ENCODE results near the gene CTSE. TPM values are rescaled to one million over a fixed set of nuclear protein-coding genes. Genes with fewer than 3 reads are reported as not detected.

CTSE gene
- total and polyA plus RNA-seq, 2 of the 13 experiments (the other 11 are each of a cell fraction or from before 2014, with no cell fraction given) = 0.50 to 0.69 TPM

- no peaks in the 10 kb centered on the region for H3K36me3 ChIP-seq (replicated peaks in 1 of 2; ENCODE audit: control insufficient read depth in 1 of 2, insufficient read depth in 2 of 2, low read length in 2 of 2)
- no peaks in the 10 kb centered on the region for H3K9me3 ChIP-seq (ENCODE audit: low read length)
- WGBS (ENCODE audit: low lambda C conversion rate) = 0% methylated on average over 2 of the region's 4 CpGs
- no peak overlapping the region for H2AFZ ChIP-seq (ENCODE audit: low read length)
- no peak overlapping the region for H3K4me3 ChIP-seq (replicated peaks in 1 of 3; ENCODE audit: insufficient read depth in 1 of 3, low read depth in 2 of 3, low read length in 3 of 3)
- no peaks in the 10 kb centered on the region for H4K20me1 ChIP-seq (ENCODE audit: insufficient read depth, low read length)
- H3K27me3 ChIP-seq (ENCODE audit: control insufficient read depth in 1 of 2, insufficient read depth in 2 of 2, low read length in 2 of 2) = peaks cover 0 to 8% of the 10 kb centered on the region in 2 experiments; a peak in 3 of 5 replicates
- intact Hi-C loops (cut with micrococcal nuclease; ENCODE audit: unreplicated experiment) (no loop called here), in situ Hi-C loops (cut with HindIII; ENCODE audit: extremely low pct_ligation_motif_present, low pct_unique_long_range_greater_than_20kb) (no loop called here)
- ATAC-seq (no peak), DNase-seq (ENCODE audit: low spot score) (no peak), FAIRE-seq (no peak)
- H3K4me1 ChIP-seq (ENCODE audit: insufficient read depth, low read length) = peaks cover 11% of the 10 kb centered on the region
- no peak overlapping the region for H3K9ac ChIP-seq (ENCODE audit: insufficient read depth, low read depth, low read length)
- H3K79me2 ChIP-seq (ENCODE audit: insufficient read depth, low read length) = no peaks in the 10 kb centered on the region
- no TSS peak for BruUV-seq (replicated peaks)
- no peak overlapping the region for H3K27ac ChIP-seq (ENCODE audit: extremely low read length, insufficient read depth, low read length)
- no peak overlapping the region for H3K4me2 ChIP-seq (ENCODE audit: low read depth, low read length)
- POLR2A ChIA-PET = no interaction called here
- CTCF ChIA-PET (ENCODE audit: low intra/inter-chr PET ratio, low total read pairs) = no interaction called here
- TF ChIP-seq, protein P1, sequence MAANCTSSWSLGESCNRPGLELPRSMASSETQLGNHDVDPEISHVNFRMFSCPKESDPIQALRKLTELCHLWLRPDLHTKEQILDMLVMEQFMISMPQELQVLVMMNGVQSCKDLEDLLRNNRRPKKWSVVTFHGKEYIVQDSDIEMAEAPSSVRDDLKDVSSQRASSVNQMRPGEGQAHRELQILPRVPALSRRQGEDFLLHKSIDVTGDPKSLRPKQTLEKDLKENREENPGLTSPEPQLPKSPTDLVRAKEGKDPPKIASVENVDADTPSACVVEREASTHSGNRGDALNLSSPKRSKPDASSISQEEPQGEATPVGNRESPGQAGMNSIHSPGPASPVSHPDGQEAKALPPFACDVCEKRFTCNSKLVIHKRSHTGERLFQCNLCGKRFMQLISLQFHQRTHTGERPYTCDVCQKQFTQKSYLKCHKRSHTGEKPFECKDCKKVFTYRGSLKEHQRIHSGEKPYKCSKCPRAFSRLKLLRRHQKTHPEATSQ (CRISPR knock-in tag; IDR thresholded peaks at IDR 0.05; ENCODE audit: borderline replicate concordance) = no peak
- TF ChIP-seq ZNF83 (CRISPR knock-in tag; IDR thresholded peaks at IDR 0.05; ENCODE audit: borderline replicate concordance) (no peak), RBAK (CRISPR knock-in tag; IDR thresholded peaks at IDR 0.05) (no peak), NR2F1 (CRISPR knock-in tag; IDR thresholded peaks at IDR 0.05) (no peak), MAF1 (CRISPR knock-in tag; IDR thresholded peaks at IDR 0.05; ENCODE audit: borderline replicate concordance) (no peak), ZFP90 (CRISPR knock-in tag; IDR thresholded peaks at IDR 0.05; ENCODE audit: borderline replicate concordance) (no peak), ZMAT3 (CRISPR knock-in tag; conservative IDR thresholded peaks at IDR 0.05) (no peak), TMF1 (CRISPR knock-in tag; IDR thresholded peaks at IDR 0.05; ENCODE audit: low read depth) (no peak)
Observed at GRCh38 chr1:206006946-206007345, 16.7 kb downstream of the CTSE start.

Measured in HepG2 (cell line).